ENCODE measurements around the gene UNC13A.

The UNC13A gene

DNA sequence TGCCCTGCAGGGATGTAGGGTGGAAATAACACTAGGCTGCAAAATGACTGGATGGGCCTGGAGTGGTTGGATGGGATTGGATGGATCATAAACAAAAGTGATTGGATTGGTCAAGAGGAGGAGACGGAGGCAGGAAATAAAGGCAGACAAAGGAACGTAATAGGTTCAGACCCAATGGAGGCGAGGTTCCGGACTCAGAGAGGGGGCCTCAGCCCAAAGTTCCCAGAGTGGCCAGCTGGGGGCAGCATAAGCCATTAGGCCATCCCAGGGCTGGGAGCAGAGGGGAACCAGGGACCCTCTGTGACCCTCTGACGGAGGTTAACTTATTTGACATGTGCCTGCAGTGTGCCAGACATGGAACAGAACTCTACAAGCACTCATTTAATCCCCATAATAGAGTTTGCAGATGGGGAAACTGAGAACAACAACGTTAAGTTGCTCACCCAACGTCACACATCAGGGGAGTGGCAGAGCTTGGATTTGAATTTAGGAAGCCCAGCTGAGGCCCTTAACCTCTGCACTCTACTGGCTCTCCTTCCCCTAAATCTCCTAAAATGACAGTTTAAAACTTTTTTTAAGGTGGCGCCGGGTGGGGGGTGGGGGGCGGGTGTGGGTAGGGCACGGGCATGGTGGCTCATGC lies 15.8 kb upstream of the UNC13A start:
- DNase-seq = peak; percentile 77

DNA sequence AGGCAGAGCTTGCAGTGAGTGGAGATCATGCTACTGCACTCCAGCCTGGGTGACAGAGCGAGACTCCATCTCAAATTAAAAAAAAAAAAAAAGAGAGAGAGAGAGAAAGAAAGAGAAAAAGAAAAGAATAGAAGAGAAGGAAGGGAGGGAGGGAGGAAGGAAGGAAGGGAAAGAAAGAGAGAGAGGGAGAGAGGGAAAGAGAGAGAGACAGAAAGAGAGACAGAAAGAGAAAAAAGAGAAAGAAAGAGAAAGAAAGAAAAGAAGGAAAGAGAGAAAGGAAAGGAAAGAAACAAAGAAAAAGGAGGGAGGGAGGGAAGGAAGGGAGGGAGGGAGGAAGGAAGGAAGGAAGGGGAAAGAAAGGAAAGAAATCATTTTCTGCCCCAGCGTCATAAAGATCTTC lies 7.0 kb upstream of the UNC13A start:
- DNase-seq = no peak

DNA sequence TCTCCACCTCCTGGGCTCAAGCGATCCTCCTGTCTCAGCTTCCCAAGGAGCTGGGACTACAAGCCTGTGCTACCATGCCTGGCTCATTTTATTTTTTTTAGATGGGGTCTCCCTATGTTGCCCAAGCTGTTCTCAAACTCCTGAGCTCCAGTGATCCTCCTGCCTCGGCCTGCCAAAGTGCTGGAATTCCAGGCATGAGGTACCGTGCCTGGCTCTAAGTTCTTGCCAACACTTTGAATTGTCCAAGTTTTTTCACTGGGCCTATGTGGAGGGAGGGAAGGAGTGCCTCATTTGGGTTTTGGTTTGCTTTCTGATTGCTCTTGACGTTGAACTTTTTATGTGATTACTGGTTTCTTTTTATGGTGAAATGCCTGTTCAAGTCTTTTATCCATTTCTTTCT lies 4.4 kb upstream of the UNC13A start:
- DNase-seq = no peak

DNA sequence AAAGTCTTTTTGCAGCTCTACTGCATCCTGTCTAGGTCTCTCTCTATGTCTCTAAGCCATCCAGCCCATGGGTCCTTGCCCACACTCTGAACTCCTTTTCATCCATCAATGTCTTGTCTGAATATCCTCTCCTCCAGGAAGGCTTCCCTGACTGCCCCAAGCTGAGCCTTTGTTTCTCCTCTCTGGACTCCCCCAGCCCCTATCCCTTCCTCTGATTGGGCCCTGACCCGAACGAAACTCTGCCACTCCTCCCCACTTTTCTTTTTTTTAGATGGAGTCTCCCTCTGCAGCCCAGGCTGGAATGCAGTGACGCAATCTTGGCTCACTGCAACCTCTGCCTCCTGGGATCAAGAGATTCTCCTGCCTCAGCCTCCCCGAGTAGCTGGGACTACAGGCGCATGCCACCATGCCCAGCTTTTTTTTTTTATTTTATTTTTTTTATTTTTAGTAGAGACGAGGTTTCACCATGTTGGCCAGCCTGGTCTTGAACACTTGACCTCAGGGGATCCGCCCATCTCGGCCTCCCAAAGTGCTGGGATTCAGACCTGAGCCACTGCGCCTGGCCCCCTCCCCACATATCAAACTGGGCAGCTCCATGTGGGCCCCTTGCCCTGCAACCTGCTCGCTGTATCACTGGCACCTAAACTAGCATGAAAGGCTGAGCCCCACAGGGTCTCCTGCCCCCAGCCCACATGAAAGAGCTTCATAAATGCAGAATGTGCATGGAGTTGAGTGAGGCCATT lies 870 bp upstream of the UNC13A start:
- no peak for DNase-seq

DNA sequence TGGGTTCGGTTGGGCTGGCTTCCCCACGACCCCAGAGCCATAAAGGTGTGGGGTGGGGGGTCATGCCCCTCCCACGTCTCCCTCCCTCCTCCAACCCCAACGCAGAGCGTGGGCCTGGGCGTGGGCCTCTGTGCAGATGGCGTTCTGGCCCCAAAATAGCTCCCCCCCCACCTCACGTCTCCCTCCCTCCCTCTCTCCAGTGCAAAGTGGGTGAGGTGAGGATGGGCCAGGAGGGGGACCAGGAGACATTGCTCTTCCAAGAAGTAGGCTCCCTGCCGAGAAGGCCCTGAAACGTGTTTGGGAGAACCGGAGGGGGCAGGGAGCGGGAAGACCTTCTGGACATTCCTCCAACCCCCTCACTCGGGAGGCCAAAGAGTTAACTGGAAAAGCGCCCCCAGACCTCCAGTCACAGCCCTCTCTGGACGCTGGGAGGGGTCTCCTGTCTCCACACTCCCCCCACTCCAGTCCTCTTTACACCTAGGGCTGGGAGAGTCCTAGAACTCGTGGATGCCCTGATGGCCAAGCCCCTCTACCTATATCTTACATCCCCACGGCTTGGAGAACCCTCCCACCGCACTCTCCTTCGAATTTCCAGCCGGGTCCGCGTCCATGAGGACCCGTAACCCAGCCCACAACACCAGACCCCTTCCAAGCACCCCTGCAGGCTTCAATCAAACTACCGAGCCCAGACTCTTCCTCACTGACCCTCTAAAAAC lies 855 bp downstream of the UNC13A start:
- DNase-seq = no peak

DNA sequence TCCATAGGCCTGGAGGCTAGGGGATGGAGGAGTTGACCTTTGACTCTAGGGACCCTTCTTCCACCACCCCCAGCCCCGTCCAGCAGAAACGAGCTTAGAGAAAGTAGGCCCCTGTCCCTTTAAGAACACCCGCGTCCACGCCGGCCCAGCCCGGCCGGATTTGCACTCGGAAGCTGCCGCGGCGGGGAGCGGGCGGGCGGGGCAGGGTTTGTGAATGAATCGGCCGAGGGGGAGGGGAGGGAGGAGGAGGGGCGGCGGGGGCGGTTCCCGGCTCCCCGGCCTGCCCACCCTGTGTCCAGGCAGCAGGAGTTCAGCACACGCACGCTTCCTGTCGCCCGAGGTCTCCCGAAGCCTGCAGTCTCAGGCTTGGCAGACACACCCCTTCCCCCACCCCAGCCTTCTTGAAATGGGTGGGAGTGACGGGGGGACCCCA lies 1.5 kb downstream of the UNC13A start:
- no peak for DNase-seq

DNA sequence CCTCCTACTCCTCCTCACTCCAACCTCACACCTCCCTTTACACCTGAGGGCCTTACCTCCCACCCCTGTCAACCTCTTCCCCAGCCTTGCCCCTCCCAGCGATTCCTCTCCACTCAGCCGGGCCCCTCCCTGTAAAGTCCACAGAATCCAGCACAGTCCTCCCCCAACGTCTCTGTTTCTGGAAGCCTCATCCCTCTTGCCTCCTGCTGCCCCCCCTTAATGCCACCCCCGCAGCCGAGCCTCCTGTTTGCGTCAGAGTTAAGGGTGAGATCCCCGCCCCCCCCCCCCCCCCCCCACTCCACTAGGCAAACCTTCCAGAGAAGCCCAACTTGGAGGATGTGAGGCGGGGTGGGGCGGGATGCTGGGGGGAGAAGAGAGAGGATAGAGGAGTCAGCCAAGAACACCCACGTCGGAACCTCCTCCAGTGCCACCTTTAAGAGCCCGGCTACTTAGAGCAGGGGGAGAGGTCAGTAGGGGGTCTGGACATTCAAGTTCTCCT lies 2.1 kb downstream of the UNC13A start:
- no peak for DNase-seq

DNA sequence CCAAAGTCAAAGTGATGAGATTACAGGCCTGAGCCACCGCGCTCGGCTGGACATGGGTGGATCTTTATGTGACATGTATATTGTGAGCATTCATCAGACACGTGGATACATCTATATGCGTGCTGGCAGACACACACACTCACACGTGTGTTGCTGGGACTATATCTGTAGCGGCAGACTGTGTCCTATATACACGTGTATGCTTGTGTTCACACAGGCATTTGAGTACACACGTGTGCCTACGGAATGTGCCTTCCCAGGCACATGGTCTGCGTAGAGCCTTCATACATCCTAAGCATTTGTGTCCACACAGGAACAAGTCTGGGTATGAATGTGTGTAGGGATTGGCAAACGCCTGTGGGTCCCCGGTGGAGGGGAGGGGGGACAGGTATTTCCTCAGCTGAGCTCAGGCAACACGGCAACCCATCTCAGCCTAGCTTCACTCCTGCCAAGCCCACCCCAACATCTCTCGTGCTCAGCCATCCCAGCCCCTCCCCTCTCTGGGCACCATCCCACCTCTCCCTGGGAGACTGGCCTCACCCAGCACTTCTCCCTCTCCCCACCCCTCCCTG lies 2.6 kb downstream of the UNC13A start:
- no peak for DNase-seq

DNA sequence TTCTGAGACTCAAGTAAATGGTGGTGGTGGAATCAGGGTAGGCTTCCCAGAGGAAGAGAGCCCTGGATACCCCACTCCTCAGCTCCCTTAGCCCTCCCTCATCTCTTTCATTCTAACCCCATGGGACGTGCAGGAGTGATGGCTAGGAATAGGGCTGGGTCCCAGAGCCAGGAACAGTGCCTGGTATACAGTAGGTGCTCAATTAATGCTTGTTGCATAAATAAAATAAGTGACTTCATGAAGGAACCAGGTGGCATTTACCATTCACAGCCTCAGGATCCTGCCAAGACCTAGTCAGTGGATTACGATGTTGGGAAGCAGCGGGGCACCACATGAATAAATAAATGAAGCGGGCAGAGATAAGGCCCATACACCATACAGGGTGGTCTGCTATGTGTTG lies 3.9 kb downstream of the UNC13A start:
- DNase-seq = no peak

DNA sequence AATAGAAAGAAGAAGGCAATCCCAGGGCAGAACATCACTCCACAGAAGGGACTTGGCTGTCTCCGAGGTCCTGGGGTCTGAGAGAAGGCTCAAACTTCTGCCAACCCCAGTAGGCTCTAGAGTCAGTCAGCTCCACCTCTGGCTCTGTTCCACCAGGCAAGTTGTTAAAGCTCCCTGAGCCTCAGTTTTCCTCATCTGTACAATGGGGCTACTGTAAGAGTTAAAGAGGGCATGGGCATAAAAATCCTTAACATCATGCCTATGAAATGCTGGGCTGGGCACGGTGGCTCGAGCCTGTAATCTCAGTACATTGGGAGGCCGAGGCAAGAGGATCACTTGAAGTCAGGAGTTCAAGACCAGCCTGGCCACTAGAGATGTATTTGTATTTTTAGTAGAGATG lies 5.1 kb downstream of the UNC13A start:
- no peak for DNase-seq

DNA sequence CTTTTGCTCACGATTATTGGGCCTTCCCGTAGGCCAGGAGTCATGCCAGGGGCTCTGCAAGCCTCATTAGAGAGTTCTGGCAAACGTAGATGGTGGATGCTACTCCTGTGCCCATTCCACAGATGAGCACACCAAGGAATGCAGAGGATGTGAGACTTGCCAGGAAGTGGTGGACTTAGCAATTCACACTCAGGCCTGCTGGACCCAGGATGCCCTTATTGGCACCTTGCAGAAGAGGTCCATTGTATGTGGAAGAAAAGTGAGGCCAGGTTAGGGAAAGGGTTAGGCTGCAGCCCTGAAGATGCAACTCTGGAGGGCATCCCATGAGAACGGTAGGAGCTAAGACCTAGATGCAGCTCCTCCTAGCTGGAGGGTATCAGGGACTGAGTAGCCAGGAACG lies 5.9 kb downstream of the UNC13A start:
- no peak for DNase-seq

DNA sequence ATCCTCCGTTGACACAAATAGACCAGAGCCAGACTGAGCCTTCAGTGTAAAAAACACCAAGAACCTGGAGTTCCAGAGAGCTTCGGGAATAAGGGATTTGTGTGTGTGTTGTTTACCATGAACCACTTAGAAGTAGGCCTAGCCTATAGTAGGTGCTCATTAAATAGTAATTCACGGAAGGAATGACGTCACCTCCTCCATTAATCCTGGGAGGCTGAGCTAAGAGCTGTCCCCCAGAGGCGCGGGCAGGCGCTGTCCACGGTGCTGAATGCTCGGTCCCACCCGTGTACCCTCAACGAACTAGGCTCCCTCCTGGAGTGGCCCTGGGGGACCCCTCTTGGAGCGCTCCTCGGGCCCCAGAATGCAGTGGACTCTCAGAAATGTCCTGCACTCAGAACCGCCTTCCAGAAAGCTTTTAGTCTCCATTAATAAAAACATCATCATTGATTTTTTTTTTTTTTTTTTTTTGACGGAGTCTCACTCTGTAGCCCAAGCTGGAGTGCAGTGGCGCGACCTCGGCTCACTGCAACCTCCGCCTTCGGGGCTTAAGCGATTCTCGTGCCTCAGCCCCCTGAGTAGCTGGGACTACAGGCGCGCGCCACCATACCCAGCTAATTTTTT lies 6.5 kb downstream of the UNC13A start:
- DNase-seq = peak; percentile 34

DNA sequence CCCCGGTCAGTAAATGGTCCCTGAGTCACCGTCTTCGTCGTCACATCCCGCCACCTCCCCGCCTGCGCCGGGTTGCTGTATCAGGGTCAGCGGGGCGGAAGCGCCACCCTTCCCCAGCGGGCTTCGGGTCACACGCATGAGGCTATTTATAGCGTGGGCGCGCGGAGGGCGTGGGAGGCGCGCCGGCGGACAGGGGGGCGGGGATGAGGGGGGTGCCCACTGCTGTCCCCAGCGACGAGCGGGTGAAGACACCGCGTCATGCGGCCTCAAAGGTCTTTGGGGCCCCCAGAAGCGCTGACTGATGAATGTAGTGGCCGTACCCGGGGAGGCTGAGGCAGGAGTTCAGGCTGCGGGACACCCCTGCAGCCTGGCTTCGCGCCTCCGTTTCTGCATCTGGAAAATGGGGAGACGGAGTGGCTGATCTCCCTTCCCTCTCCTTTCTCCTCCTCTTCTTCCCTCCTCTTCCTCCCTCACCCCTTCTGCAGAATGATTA lies 7.9 kb downstream of the UNC13A start:
- DNase-seq = no peak

DNA sequence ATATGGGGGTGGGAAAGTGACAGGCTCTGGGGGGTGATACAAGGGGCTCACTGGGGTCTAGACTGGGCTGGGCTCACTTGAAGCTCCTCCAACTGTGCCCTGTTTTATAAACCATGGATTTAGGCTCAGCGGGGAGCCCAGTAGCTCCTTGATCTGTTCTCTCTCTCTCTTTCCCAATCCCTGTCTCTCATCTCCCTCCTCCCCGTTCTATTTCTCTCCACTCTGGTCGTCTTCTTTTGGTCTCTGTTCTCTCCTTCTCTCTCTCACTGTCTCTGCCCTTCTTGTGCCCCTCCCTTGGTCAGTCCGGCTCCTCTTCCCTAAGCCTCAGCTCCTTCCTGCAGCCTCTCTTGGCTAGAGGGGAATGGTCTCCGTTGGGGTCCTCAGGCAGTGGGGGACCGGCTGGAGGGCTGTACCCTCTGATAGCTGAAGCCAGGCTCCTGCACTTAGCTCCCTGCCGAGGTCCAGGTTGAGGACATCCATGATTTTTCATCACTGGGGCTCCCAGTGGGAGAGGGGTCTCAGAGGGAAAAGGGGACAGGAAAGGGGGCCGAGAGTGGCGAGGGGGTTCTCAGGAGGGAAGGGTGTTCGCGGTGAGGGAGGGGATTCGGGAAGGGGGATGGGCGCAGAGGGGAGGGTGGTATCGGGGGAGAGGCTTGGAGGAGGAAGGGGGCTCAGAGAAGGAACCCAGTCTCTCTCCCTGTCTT lies 8.5 kb downstream of the UNC13A start:
- no peak for DNase-seq

DNA sequence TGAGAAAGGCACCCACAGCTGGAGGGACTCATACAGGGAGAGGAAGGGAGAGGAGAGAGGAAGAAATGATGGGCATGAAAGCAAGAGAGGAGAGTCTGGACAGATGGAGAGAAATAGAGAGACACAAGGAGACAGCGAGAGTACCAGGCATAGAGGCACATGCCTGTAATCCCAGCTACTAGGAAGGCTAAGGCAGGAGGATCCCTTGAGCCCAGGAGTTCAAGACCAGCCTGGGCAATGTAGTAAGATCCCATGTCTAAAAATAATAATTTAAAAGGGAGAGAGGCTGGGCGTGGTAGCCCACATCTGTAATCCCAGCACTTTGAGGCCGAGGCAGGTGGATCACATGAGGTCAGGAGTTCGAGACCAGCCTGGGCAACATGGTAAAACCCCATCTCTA lies 9.3 kb downstream of the UNC13A start:
- DNase-seq = no peak

DNA sequence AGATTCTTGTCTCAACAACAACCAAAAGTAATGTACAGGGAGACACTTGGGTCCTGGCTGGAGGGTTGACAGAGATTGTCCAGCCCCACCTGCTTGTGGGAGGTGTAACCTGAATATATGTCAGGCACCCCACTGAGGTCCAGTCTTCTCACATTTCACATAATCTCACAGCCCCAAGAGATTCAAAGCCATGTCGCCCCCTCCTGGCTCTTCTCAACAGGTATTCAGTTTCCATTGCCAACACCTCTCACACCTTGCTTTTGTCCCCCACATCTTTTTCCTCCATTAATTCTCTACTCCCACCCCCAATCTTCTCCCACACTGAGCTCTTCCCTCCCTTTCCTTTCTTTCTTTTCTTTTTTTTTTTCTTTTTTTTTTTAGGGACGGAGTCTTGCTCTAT lies 11.2 kb downstream of the UNC13A start:
- DNase-seq = no peak

DNA sequence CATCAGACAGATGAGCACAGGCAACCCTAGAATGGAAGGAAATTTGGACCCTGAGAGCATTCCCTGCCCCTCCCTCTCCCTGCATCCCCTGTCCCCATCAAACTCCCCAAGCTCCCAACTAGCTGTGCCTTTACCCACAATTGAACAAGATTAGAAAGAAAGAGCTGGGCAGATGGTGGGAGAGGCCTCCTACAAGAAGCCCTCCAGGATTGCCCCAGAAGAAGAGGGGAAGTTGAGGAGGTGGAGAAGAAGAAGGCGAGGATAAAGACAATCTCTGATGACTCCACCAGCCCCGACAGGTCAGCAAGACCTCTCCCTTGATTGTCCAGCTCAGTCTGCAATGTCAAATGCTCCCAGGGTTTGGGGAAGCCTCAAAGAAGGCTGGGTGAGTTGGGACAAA lies 11.9 kb downstream of the UNC13A start:
- DNase-seq = no peak

DNA sequence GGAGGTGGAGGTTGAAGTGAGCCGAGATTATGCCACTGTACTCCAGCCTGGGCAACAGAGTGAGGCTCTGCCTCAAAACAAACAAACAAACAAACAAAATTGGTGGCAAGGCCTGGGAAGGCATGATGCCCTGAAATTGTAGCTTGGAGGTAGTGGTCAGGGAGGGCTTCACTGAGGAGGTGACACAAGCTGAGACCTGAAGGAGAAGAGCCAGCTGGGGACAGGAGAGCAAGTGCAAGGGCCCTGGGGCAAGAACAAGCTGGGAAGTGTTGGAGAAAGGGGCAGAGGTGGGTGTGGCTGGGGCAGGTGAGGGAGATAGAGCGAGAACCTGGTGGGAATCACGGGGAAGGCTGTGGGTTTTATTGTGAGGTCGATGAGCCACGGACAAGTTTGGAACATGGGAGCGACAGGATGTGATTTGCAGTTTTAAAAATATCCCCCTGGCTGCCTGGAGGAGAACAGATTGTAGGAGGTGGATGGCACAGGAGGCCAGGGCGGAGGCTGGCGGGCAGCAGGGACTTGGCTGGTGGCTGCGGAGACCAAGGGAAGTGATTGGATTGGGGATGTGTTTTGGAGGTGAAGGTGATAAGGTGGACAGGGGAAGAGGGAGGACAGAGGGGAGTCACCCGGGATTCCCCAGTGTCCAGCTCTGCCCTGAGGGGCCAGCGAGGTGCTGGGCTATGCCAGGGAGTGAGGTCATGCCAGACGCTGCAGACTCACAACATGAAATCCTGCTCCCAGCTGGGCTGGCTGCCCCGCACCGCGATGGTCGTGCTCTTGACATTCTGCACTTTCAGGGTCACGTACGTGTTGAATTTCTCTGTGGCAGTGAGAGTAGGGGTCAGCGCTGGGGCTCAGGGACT lies 14.0 kb downstream of the UNC13A start:
- DNase-seq = no peak

DNA sequence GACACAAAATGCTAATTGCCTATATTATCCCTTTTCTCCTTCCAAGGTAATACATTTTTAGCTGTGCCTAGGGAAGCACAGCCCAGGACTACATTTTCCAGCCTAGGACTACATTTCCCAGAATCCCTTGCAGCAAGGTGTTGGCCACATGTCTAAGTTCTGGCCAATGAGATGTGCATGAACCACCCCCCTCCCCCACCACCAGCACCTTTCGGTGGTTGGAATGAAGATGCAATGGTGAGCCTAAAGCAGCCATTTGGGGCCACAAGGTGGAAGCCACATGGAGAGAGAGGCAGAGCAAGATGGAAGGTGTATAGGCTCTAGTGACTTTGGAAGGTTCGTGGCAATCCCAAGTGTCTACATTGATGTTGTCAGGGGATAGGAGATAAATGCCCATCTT lies 16.2 kb downstream of the UNC13A start:
- DNase-seq = no peak

DNA sequence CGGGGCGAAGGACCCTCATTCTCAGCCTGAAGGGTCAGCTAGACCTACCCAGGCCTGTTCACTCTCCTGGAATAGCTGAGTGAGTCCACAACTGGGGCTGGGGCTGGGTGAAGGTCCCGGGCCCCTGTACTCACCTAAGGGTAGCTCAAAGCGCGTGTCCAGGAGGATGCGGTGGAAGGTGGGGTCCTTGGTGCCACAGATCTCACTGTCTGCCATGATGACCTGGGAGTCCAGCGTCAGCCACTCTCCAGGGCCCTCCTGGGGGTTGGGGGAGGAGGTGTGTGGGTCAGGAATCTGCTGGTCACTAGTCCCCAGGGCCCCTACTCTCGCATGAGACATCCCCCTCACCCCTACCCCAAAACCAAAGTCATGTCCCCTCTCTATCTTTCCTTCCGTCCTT lies 18.7 kb downstream of the UNC13A start:
- DNase-seq = no peak

DNA sequence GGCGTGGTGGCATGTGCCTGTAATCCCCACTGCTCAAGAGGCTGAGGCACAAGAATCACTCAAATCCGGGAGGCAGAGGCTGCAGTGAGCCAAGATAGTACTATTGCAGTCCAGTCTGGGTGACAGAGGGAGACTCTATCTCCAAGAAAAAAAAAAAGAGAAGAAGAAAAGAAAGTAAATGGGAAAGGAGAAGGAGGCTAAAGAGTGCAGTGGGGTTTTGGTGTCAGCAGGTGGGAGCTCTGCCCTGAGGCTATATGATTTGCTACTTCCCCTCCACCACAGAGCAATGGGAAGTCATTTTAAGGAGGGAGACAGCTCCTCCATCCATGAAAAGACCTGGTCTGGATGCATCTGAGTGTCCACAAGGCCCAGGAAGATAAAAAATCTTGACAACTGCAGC lies 23.1 kb downstream of the UNC13A start:
- DNase-seq = no peak
